Prostate gland (tissue), 2 donors: ENCODE data around the gene SEZ6L2. TPM values are rescaled to one million over a fixed set of nuclear protein-coding genes. Genes with fewer than 3 reads are reported as not detected.

Source experiments
- DNase-seq: peaks from one replicate; pipeline ENCODE4 v3.0.0-alpha.2; 2019; ENCODE audit warnings: low spot score
- H3K27ac ChIP-seq, 2 donors: fragments of 200-600 bp; sonication (generic); 2 replicates each; pipeline ENCODE4 v1.5.1; 2017 to 2019
- H3K27me3 ChIP-seq: fragments of 200-600 bp; sonication (generic); replicated peaks from 2 replicates; pipeline ENCODE4 v1.5.1; 2019; ENCODE audit not compliant: insufficient read depth
- H3K36me3 ChIP-seq, 2 donors: fragments of 200-600 bp; sonication (generic); 1 replicate in 1 of 2; 2 replicates in 1 of 2; pipeline versions ENCODE4 v1.5.1 to v1.8.1; 2017 to 2019
- H3K4me1 ChIP-seq: fragments of 200-600 bp; sonication (generic); replicated peaks from 2 replicates; pipeline ENCODE4 v1.5.1; 2019
- H3K4me3 ChIP-seq, 2 donors: fragments of 200-600 bp; sonication (generic); 2 replicates each; pipeline ENCODE4 v1.5.1; 2017 to 2019
- H3K9me3 ChIP-seq: fragments of 200-600 bp; sonication (generic); 2 replicates; pipeline ENCODE4 v1.5.1; 2017
- CTCF ChIP-seq, 4 experiments: fragments of 200-600 bp in 2 of 4; fragments of 450-650 bp in 2 of 4; sonication (generic) in 2 of 4; IDR thresholded peaks; 1 replicate in 3 of 4; 2 replicates in 1 of 4; pipeline ENCODE4 v1.5.1; 2016 to 2019; ENCODE audit warnings: antibody characterized with exemption in 4 of 4, mild to moderate bottlenecking in 2 of 4, moderate library complexity in 2 of 4
- POLR2A ChIP-seq: fragments of 450-650 bp; IDR thresholded peaks from one replicate; pipeline ENCODE4 v1.6.1; 2016; ENCODE audit warnings: antibody characterized with exemption, mild to moderate bottlenecking
- POLR2AphosphoS5 ChIP-seq: sonication (generic); formaldehyde crosslinking; IDR thresholded peaks from one replicate; pipeline ENCODE4 v1.6.1; 2017; ENCODE audit warnings: antibody characterized with exemption
- WGBS: methylation state at CpG from one replicate; pipeline ENCODE4 v1.1.5; 2018; 5-methylcytosine and 5-hydroxymethylcytosine counted together
- intact Hi-C: fragments of 100-400 bp; cut with DNase I; formaldehyde crosslinking; loops from one replicate; pipeline ENCODE4 v1.14.2; 2022
- total RNA-seq, 2 donors: library from RNA; depleted of rRNA; stranded (reverse); fragments of >200 nt; gene quantifications; one replicate each; pipeline ENCODE4 v1.1.0, GENCODE V29; 2016

SEZ6L2 gene
- total RNA-seq, 2 donors from 2014 or later = 60.7 to 62.9 TPM

- Histone ChIP-seq H3K9me3 (no peaks in the 10 kb centered on the region), H3K27ac (peak overlapping the region; percentile 84 to 89), H3K4me1 (peaks cover 5% of the 10 kb centered on the region), H3K4me3 (peak overlapping the region in 1 of 2 donors; percentile 98), H3K27me3 (no peaks in the 10 kb centered on the region), H3K36me3 (no peaks in the 10 kb centered on the region)
- intact Hi-C loops = loop anchor here (10.0 kb wide), 1 partner anchor 68 kb away; the partner anchor contains the start of genes HIRIP3 and INO80E
- TF ChIP-seq POLR2A (no peak), POLR2AphosphoS5 (no peak), CTCF (IDR thresholded peaks at IDR 0.05) (no peak)
- no peak for DNase-seq
- 52% methylated on average over 12 of the region's 12 CpGs for WGBS
Measured at GRCh38 chr16:29927070-29927905, 27.9 kb upstream of the SEZ6L2 start.

- TF ChIP-seq CTCF (IDR thresholded peaks at IDR 0.05) = no peak
- TF ChIP-seq POLR2A = no peak
- Histone ChIP-seq H3K36me3 (no peaks in the 10 kb centered on the region), H3K27ac (peak overlapping the region; percentile 84 to 89), H3K27me3 (no peaks in the 10 kb centered on the region), H3K4me1 (peaks cover 5% of the 10 kb centered on the region), H3K9me3 (no peaks in the 10 kb centered on the region), H3K4me3 (peak overlapping the region; percentile 83 to 98)
- DNase-seq = peak; percentile 25
- 2% methylated on average over 12 of the region's 12 CpGs for WGBS
- intact Hi-C loops = loop anchor here (10.0 kb wide), 1 partner anchor 68 kb away; the partner anchor contains the start of genes HIRIP3 and INO80E
Measured at GRCh38 chr16:29926711-29927052, 27.3 kb upstream of the SEZ6L2 start.

- intact Hi-C loops = loop anchor here (10.0 kb wide), 1 partner anchor 69 kb away; the partner anchor contains the start of genes HIRIP3 and INO80E
- H3K4me3 ChIP-seq = peak within 1 kb of the TSS; percentile 83 to 98
- peak; percentile 82 for DNase-seq
- H3K9me3 ChIP-seq = no peaks in the 10 kb centered on the region
- H3K36me3 ChIP-seq = no peaks in the 10 kb centered on the region
- H3K27me3 ChIP-seq = no peaks in the 10 kb centered on the region
- peak; percentile 91 for TF ChIP-seq POLR2AphosphoS5
- TF ChIP-seq POLR2A = peak; percentile 90
- TF ChIP-seq CTCF (IDR thresholded peaks at IDR 0.05) = peak in 2 of 4 experiments; percentile 4 to 29
- peaks cover 5% of the 10 kb centered on the region for H3K4me1 ChIP-seq
- peak within 1 kb of the TSS; percentile 84 to 89 for H3K27ac ChIP-seq
- WGBS = under 1% methylated on average over 85 of the region's 89 CpGs
Measured at GRCh38 chr16:29925781-29926710, 26.7 kb upstream of the SEZ6L2 start, which contains the start of gene KCTD13. KCTD13 (minus strand) TSS chr16:29926226; CDS start chr16:29926033, 193 bp downstream.

GRCh38 chr16:29925105-29925756, 25.9 kb upstream of the SEZ6L2 start:
- intact Hi-C loops = loop anchor here (10.0 kb wide), 1 partner anchor 70 kb away; the partner anchor contains the start of genes HIRIP3 and INO80E
- TF ChIP-seq POLR2A = no peak
- no peak for TF ChIP-seq CTCF (IDR thresholded peaks at IDR 0.05)
- no peak for TF ChIP-seq POLR2AphosphoS5
- H3K36me3 ChIP-seq = peaks cover 0 to 3% of the 10 kb centered on the region in 2 donors
- H3K9me3 ChIP-seq = no peaks in the 10 kb centered on the region
- peak overlapping the region in 1 of 2 donors; percentile 89 for H3K27ac ChIP-seq
- peak overlapping the region; percentile 83 to 98 for H3K4me3 ChIP-seq
- no peaks in the 10 kb centered on the region for H3K27me3 ChIP-seq
- H3K4me1 ChIP-seq = peaks cover 5% of the 10 kb centered on the region
- WGBS = 7% methylated on average over 9 of the region's 9 CpGs
- DNase-seq = no peak
